HCT116 (cell line): ENCODE data around the gene IGSF10. TPM values are rescaled to one million over a fixed set of nuclear protein-coding genes. Genes with fewer than 3 reads are reported as not detected.

ENCODE experiments used
- ATAC-seq: fragments of 200-7000 bp; cut with Tn5 transposase; 2 replicates; pipeline ENCODE4 v1.9.1; 2020; ENCODE audit warnings: mild to moderate bottlenecking, moderate library complexity
- BruUV-seq: library from RNA; stranded (reverse); fragments of 400-500 nt; replicated peaks from 2 replicates; lab custom pipeline; 2021; lab: Mats Ljungman, UMichigan
- CTCF ChIA-PET: fragments of 300-600 bp; sonication (Branson Sonifier 250); formaldehyde crosslinking; loops from one replicate; lab custom pipeline; 2021; ENCODE audit warnings: antibody characterized with exemption; lab: Charles Lee
- POLR2A ChIA-PET: fragments of 300-600, 350-600 bp; sonication (Branson Sonifier 250); formaldehyde crosslinking; loops from one replicate; lab custom pipeline; 2021; ENCODE audit warnings: antibody characterized with exemption; lab: Charles Lee
- RAD21 ChIA-PET, 2 experiments: fragments of 300-600 bp; sonication (Branson Sonifier 250); formaldehyde crosslinking; loops; one replicate each; lab custom pipeline; 2023; ENCODE audit warnings: low total read pairs in 2 of 2; ENCODE audit not compliant: uncharacterized antibody in 2 of 2, unreplicated experiment in 2 of 2, low non-redundant PET in 1 of 2; lab: Charles Lee
- DNase-seq: peaks from one replicate; pipeline ENCODE4 v3.0.0-alpha.2; 2010; ENCODE audit warnings: low read depth, low spot score
- H2AFZ ChIP-seq: fragments of 200-600 bp; shearing (Covaris generic), sonication (generic); 2 replicates; pipeline ENCODE4 v1.6.1; 2017; ENCODE audit warnings: low read depth, mixed run types, mixed read lengths, antibody characterized with exemption, low read length; ENCODE audit not compliant: poor library complexity, severe bottlenecking
- H3K27ac ChIP-seq: 2 replicates; pipeline ENCODE4 v1.5.1; 2012; ENCODE audit warnings: low read depth, low read length
- H3K27me3 ChIP-seq: fragments of 200-600 bp; sonication (generic); 2 replicates; pipeline ENCODE4 v1.6.1; 2016; ENCODE audit warnings: mixed run types, low read length, mixed read lengths; ENCODE audit not compliant: insufficient read depth
- H3K36me3 ChIP-seq, 2 experiments: fragments of 200-500 bp in 1 of 2; fragments of 200-600 bp in 1 of 2; sonication (Bioruptor generic) in 1 of 2; sonication (generic) in 1 of 2; 2 replicates each; pipeline versions ENCODE4 v1.5.1 to v1.6.1; 2014 to 2016; ENCODE audit warnings: low read length in 2 of 2, inconsistent platforms in 1 of 2, mixed read lengths in 1 of 2, mixed run types in 1 of 2; ENCODE audit not compliant: insufficient read depth in 2 of 2, control insufficient read depth in 1 of 2
- H3K4me1 ChIP-seq, 2 experiments: fragments of 200-600 bp in 1 of 2; sonication (generic) in 1 of 2; 2 replicates each; pipeline versions ENCODE4 v1.5.1 to v1.6.1; 2012 to 2017; ENCODE audit warnings: low read length in 2 of 2, inconsistent platforms in 1 of 2, mild to moderate bottlenecking in 1 of 2, mixed read lengths in 1 of 2, mixed run types in 1 of 2, moderate library complexity in 1 of 2; ENCODE audit not compliant: insufficient read depth in 2 of 2, control insufficient read depth in 1 of 2
- H3K4me2 ChIP-seq: fragments of 200-600 bp; sonication (generic); 2 replicates; pipeline ENCODE4 v1.6.1; 2017; ENCODE audit warnings: mixed run types, low read length, mixed read lengths
- H3K4me3 ChIP-seq, 2 experiments: fragments of 200-600 bp in 1 of 2; sonication (generic) in 1 of 2; replicated peaks in 1 of 2; 2 replicates each; pipeline ENCODE4 v1.5.1; 2011 to 2016; ENCODE audit warnings: low read length in 2 of 2, control low read depth in 1 of 2, low read depth in 1 of 2, mild to moderate bottlenecking in 1 of 2, mixed read lengths in 1 of 2, mixed run types in 1 of 2
- H3K79me2 ChIP-seq: fragments of 200-600 bp; sonication (generic); 2 replicates; pipeline ENCODE4 v1.6.1; 2017; ENCODE audit warnings: mild to moderate bottlenecking, mixed run types, low read length, moderate library complexity, mixed read lengths; ENCODE audit not compliant: insufficient read depth
- H3K9ac ChIP-seq: fragments of 200-600 bp; sonication (generic); 2 replicates; pipeline ENCODE4 v1.6.1; 2016; ENCODE audit warnings: low read length, mixed read lengths
- H3K9me2 ChIP-seq: fragments of 200-600 bp; sonication (generic), shearing (Covaris generic); 2 replicates; pipeline ENCODE4 v1.6.1; 2017; ENCODE audit warnings: mixed run types, mild to moderate bottlenecking, moderate library complexity; ENCODE audit not compliant: insufficient read depth
- H3K9me3 ChIP-seq, 2 experiments: fragments of 200-500 bp in 1 of 2; fragments of 200-600 bp in 1 of 2; sonication (Bioruptor generic) in 1 of 2; sonication (generic) in 1 of 2; 2 replicates each; pipeline ENCODE4 v1.6.1; 2014 to 2017; ENCODE audit warnings: low read length in 2 of 2, mixed read lengths in 2 of 2, inconsistent platforms in 1 of 2, low read depth in 1 of 2, mild to moderate bottlenecking in 1 of 2, mixed run types in 1 of 2, moderate library complexity in 1 of 2; ENCODE audit not compliant: control insufficient read depth in 1 of 2, insufficient read depth in 1 of 2
- H4K20me1 ChIP-seq: fragments of 200-600 bp; sonication (generic), shearing (Covaris generic); 2 replicates; pipeline ENCODE4 v1.6.1; 2017; ENCODE audit warnings: mixed run types, mild to moderate bottlenecking, moderate library complexity; ENCODE audit not compliant: insufficient read depth
- ATF3 ChIP-seq: IDR thresholded peaks from 2 replicates; pipeline ENCODE4 v1.6.1; 2012
- CEBPB ChIP-seq: IDR thresholded peaks from 2 replicates; pipeline ENCODE4 v1.6.1; 2012; ENCODE audit warnings: low read depth
- CTCF ChIP-seq, 3 experiments: fragments of 200-600 bp in 1 of 3; sonication (generic) in 1 of 3; IDR thresholded peaks in 2 of 3; conservative IDR thresholded peaks in 1 of 3; 2 replicates each; pipeline ENCODE4 v1.5.1; 2012 to 2017; ENCODE audit warnings: low read depth in 2 of 3, low read length in 2 of 3, antibody characterized with exemption in 1 of 3, borderline replicate concordance in 1 of 3, control low read depth in 1 of 3, mild to moderate bottlenecking in 1 of 3, mixed read lengths in 1 of 3, mixed run types in 1 of 3, moderate library complexity in 1 of 3; ENCODE audit not compliant: insufficient read depth in 1 of 3
- EGR1 ChIP-seq: IDR thresholded peaks from 2 replicates; pipeline ENCODE4 v1.6.1; 2012; ENCODE audit warnings: low read depth
- FOSL1 ChIP-seq: IDR thresholded peaks from 2 replicates; pipeline ENCODE4 v1.6.1; 2012; ENCODE audit warnings: low read depth
- MAX ChIP-seq: IDR thresholded peaks from 2 replicates; pipeline ENCODE4 v1.6.1; 2012
- POLR2A ChIP-seq: IDR thresholded peaks from 2 replicates; pipeline ENCODE4 v1.7.0; 2011; ENCODE audit warnings: borderline replicate concordance; ENCODE audit not compliant: insufficient read depth, insufficient read length; ENCODE audit errors: extremely low read depth
- RAD21 ChIP-seq: IDR thresholded peaks from 2 replicates; pipeline ENCODE4 v1.6.1; 2012; ENCODE audit warnings: low read depth, mild to moderate bottlenecking
- REST ChIP-seq: IDR thresholded peaks from 2 replicates; pipeline ENCODE4 v1.6.1; 2012; ENCODE audit warnings: low read depth
- SIN3A ChIP-seq: IDR thresholded peaks from 2 replicates; pipeline ENCODE4 v1.6.1; 2012; ENCODE audit warnings: low read depth
- SRF ChIP-seq: IDR thresholded peaks from 2 replicates; pipeline ENCODE4 v1.6.1; 2012; ENCODE audit warnings: low read depth
- intact Hi-C: fragments of 100-400 bp; cut with micrococcal nuclease; formaldehyde crosslinking; loops from 2 replicates; pipeline ENCODE4 v1.10.0; 2022
- total RNA-seq: library from RNA; stranded (reverse); gene quantifications from one replicate; pipeline ENCODE4 v1.2.1, GENCODE V29; 2021; ENCODE audit not compliant: unreplicated experiment

Gene IGSF10
- total RNA-seq, 1 experiment from 2014 or later, result 0.02 TPM

- Histone ChIP-seq H3K4me2 (no peak overlapping the region), H3K79me2 (no peaks in the 10 kb centered on the region), H3K9me3 (no peaks in the 10 kb centered on the region), H3K36me3 (no peaks in the 10 kb centered on the region), H3K9me2 (no peaks in the 10 kb centered on the region), H2AFZ (no peak overlapping the region), H3K27ac (no peak overlapping the region), H3K9ac (no peak overlapping the region), H3K27me3 (no peaks in the 10 kb centered on the region), H3K4me3 (no peak overlapping the region), H3K4me1 (peaks cover 0 to 5% of the 10 kb centered on the region in 2 experiments; a peak in 1 of 4 replicates), H4K20me1 (no peaks in the 10 kb centered on the region)
- intact Hi-C loops, result no loop called here
- DNase-seq, result no peak
- ChIA-PET RAD21 (no interaction called here), POLR2A (no interaction called here), CTCF (interaction anchor here (2.0 kb wide), 1 partner anchor 10 kb away, joined by 7 read pairs; no protein-coding TSS in a partner anchor)
- no peak for ATAC-seq
- TF ChIP-seq FOSL1 (no peak), ATF3 (no peak), SRF (no peak), SIN3A (no peak), MAX (no peak), POLR2A (no peak), REST (no peak), CEBPB (no peak), CTCF (IDR thresholded peaks at IDR 0.05 in 2 of 3, conservative IDR thresholded peaks at IDR 0.05 in 1 of 3; ENCODE audit: borderline replicate concordance in 1 of 3, insufficient read depth in 1 of 3, low read depth in 2 of 3, low read length in 2 of 3) (no peak), EGR1 (no peak), RAD21 (no peak)
- no TSS peak for BruUV-seq
These were observed 17.5 kb upstream of the IGSF10 start for GRCh38 chr3:151478335-151478697.
